Lower leg skin (tissue), 4 donors: ENCODE measurements around the gene NEK11. TPM values are rescaled to one million over a fixed set of nuclear protein-coding genes. Genes with fewer than 3 reads are reported as not detected.

ENCODE experiments used
- DNase-seq, 2 donors: peaks; one replicate each; pipeline ENCODE4 v3.0.0-alpha.2; 2019; ENCODE audit warnings: low spot score in 2 of 2
- H3K4me3 ChIP-seq: fragments of 200-600 bp; sonication (generic); 2 replicates; pipeline ENCODE4 v1.5.1; 2017; ENCODE audit warnings: mild to moderate bottlenecking, low read depth; ENCODE audit not compliant: poor library complexity, severe bottlenecking
- CTCF ChIP-seq, 3 donors: fragments of 450-650 bp; IDR thresholded peaks; one replicate each; pipeline ENCODE4 v1.5.1; 2016; ENCODE audit warnings: antibody characterized with exemption in 3 of 3, mild to moderate bottlenecking in 3 of 3, moderate library complexity in 2 of 3
- POLR2A ChIP-seq, 2 donors: fragments of 450-650 bp; IDR thresholded peaks; one replicate each; pipeline ENCODE4 v1.6.1; 2016 to 2017; ENCODE audit warnings: antibody characterized with exemption in 2 of 2, mild to moderate bottlenecking in 1 of 2, moderate library complexity in 1 of 2
- WGBS, 2 donors: methylation state at CpG; one replicate each; pipeline ENCODE4 v1.1.5; 2018; 5-methylcytosine and 5-hydroxymethylcytosine counted together
- intact Hi-C: fragments of 100-400 bp; cut with DNase I; formaldehyde crosslinking; loops from one replicate; pipeline ENCODE4 v1.15.0; 2023; ENCODE audit warnings: low total_unique reads
- total RNA-seq, 4 donors: library from RNA; depleted of rRNA; stranded (reverse); fragments of >200 nt; gene quantifications; one replicate each; pipeline ENCODE4 v1.1.0, GENCODE V29; 2016

The NEK11 gene
- total RNA-seq, 4 donors from 2014 or later = 3.3 to 17.3 (median 6.6) TPM

- WGBS, 2 donors = 53 to 68% methylated on average over 1 of the region's 1 CpG
- DNase-seq = no peak
- TF ChIP-seq POLR2A (IDR thresholded peaks at IDR 0.05) (no peak), CTCF (IDR thresholded peaks at IDR 0.05) (no peak)
- H3K4me3 ChIP-seq = no peak overlapping the region
- intact Hi-C loops = no loop called here
Measured at GRCh38 chr3:131143802-131144201, 117.1 kb downstream of the NEK11 start.

DNA sequence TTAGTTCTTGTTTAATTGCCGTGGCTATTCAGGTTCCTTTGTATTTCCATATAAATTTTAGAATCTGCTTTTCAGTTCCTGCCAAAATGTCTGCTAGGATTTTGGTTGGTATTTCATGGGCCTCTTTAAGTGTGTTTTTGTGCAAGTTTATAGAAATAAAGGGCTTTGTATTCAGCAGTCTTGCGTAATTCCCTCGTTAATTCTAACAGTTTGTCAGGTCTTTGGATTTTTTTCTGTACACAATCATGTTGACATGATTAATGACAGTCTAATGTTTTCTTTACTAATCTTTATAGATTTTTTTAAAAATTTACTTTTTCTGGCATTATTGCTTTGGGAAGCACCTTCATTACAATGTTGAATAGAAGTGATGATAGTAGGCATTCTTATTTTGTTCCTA lies 120.9 kb downstream of the NEK11 start:
- no peak for DNase-seq
- TF ChIP-seq CTCF (IDR thresholded peaks at IDR 0.05) (no peak), POLR2A (IDR thresholded peaks at IDR 0.05) (no peak)
- 70 to 77% methylated on average over 3 of the region's 3 CpGs for WGBS, 2 donors

GRCh38 chr3:131158434-131158833 lies 131.8 kb downstream of the NEK11 start:
- no peak for DNase-seq
- 97 to 100% methylated on average over 3 to 4 of the region's 4 CpGs for WGBS, 2 donors
- TF ChIP-seq CTCF (IDR thresholded peaks at IDR 0.05) (no peak), POLR2A (IDR thresholded peaks at IDR 0.05) (no peak)
- intact Hi-C loops = no loop called here
- H3K4me3 ChIP-seq = no peak overlapping the region

More for the DNA sequence above, 120.9 kb downstream of the NEK11 start:
- intact Hi-C loops = no loop called here
- H3K4me3 ChIP-seq = no peak overlapping the region

GRCh38 chr3:131162516-131162915 lies 135.8 kb downstream of the NEK11 start:
- intact Hi-C loops = no loop called here
- no peak for DNase-seq
- WGBS, 2 donors = 73 to 79% methylated on average over 5 of the region's 5 CpGs
- H3K4me3 ChIP-seq = no peak overlapping the region
- TF ChIP-seq POLR2A (IDR thresholded peaks at IDR 0.05) = no peak

DNA sequence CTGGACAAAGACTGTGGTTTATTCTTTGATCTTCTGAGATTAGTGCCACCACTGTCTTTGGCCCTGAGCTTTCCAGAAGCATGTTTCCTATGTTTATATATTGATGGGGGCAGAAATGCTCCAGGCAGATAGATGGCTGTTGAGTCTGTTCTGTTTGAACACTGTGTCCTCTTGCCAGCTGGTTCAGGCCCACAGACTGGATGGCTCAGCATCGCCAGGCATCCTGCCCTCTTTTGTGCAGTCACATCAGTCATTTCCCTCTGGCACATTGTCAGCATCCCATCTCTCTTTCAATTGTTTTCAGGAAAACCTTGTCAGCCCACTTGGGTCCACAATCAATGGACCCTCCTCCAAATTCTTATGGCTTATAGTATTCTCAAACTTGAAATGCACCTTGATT lies 141.2 kb downstream of the NEK11 start:
- no peak overlapping the region for H3K4me3 ChIP-seq
- intact Hi-C loops = no loop called here
- no peak for DNase-seq
- WGBS, 2 donors = 81 to 93% methylated on average over 1 of the region's 1 CpG
- TF ChIP-seq POLR2A (IDR thresholded peaks at IDR 0.05) (no peak), CTCF (IDR thresholded peaks at IDR 0.05) (no peak)

DNA sequence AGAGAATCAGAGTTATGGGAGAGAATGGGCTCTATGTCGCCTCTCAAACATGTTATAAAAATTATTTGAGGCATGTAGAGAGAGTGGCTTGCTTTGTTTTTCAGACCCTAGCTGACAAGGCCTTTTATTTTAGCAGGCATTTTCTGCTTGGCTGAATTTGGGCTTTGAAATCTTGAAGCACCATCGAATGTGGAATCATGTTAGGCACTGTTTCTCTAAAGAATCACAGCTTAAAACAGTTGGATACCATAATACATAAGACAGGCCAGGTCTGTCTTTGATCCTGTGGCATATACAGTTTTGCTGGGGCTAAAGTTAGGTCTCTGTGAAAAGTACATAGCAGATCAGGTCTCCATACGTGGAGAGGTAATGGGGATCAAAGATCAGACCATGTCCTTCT lies 142.7 kb downstream of the NEK11 start:
- intact Hi-C loops = no loop called here
- H3K4me3 ChIP-seq = no peak overlapping the region
- no peak for DNase-seq
- WGBS, 2 donors = 83 to 86% methylated on average over 3 of the region's 3 CpGs
- TF ChIP-seq POLR2A (IDR thresholded peaks at IDR 0.05) (no peak), CTCF (IDR thresholded peaks at IDR 0.05) (no peak)
